ENCODE measurements around the gene ITPKB.
"Not testable (repeated sequence)": the region's sequence is repeated elsewhere in the genome, so short reads cannot be mapped to it uniquely, and the experiment has no call there.

ITPKB gene

DNA sequence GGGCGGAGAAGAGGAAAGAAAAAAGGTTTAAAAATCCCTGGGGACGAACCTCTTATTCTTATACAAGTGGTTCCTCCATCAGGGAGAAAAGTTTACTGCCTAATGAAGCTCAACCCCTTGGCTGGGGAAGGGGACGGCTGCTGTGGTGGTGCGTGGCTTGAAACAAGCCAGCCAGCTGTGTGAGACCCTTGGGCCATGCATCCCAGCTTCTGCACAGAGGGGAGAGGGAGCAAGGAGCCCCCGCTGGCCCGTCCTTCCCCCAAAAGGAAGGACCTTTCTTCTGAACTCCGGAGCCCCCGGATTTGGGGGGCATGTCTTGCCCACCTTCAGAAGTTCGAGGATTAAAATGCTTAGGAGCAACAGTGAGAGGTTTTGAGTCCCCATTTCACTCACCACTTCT is 123.2 kb downstream of the ITPKB start:
- no peak overlapping the region for H3K27ac ChIP-seq
- intact Hi-C loops (cut with DNase I; ENCODE audit: low total_unique reads), result no loop called here
- H3K9me3 ChIP-seq, result no peaks in the 10 kb centered on the region
- DNase-seq, result peak in 1 of 2 donors; percentile 41
- TF ChIP-seq, protein P1, sequence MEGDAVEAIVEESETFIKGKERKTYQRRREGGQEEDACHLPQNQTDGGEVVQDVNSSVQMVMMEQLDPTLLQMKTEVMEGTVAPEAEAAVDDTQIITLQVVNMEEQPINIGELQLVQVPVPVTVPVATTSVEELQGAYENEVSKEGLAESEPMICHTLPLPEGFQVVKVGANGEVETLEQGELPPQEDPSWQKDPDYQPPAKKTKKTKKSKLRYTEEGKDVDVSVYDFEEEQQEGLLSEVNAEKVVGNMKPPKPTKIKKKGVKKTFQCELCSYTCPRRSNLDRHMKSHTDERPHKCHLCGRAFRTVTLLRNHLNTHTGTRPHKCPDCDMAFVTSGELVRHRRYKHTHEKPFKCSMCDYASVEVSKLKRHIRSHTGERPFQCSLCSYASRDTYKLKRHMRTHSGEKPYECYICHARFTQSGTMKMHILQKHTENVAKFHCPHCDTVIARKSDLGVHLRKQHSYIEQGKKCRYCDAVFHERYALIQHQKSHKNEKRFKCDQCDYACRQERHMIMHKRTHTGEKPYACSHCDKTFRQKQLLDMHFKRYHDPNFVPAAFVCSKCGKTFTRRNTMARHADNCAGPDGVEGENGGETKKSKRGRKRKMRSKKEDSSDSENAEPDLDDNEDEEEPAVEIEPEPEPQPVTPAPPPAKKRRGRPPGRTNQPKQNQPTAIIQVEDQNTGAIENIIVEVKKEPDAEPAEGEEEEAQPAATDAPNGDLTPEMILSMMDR (IDR thresholded peaks at IDR 0.05), result no peak
- no peak overlapping the region for H3K4me3 ChIP-seq
- peaks cover 0 to under 1% of the 10 kb centered on the region in 2 donors for H3K27me3 ChIP-seq
- H3K4me1 ChIP-seq, result no peaks in the 10 kb centered on the region
- no peaks in the 10 kb centered on the region for H3K36me3 ChIP-seq

DNA sequence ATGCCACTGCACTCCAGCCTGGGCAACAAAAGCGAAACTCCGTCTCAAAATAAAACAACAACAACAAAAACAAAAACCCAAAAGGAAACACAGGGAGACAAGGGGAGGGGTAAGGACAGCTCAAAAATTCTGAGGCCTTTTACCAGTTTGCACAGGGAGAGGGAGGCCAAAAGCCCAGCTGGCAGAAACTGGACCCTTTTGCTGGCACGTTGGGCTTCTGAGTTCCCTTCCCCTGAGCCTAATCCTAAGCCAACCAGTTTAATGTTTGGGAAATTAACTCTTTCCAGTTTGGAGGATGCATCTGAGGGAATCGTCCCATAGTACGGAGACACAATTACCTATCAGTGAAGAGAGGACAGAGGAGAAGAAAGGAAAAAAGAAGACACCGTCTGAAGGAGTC is 127.1 kb downstream of the ITPKB start:
- H3K9me3 ChIP-seq; intact Hi-C loops (cut with DNase I; ENCODE audit: low total_unique reads); H3K36me3 ChIP-seq; H3K27me3 ChIP-seq; DNase-seq; H3K4me3 ChIP-seq; H3K27ac ChIP-seq; H3K4me1 ChIP-seq: not testable (repeated sequence)

DNA sequence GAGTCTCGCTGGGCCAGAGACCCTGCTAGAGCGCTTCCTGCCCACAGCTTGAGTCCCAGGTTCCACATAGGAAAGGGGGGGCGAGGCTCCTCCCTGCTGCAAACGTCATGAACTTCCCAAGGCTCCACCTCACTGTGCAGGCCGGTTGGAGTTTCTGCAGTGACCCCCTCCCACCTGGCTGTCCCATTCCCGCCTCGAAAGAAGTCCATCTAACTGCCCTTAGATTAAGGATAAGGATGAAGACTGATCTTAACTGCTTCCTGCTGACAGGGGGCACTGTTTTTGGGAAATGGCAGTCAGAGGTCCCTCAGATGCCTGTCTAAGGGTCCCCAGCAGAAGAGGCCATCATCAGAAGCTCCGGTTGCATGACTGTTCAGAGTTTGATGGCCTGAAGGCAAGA is 127.8 kb downstream of the ITPKB start:
- TF ChIP-seq, protein P1 (IDR thresholded peaks at IDR 0.05), result no peak
- H3K27ac ChIP-seq, result no peak overlapping the region
- intact Hi-C loops (cut with DNase I; ENCODE audit: low total_unique reads), result no loop called here
- peaks cover 0 to 2% of the 10 kb centered on the region in 2 donors for H3K27me3 ChIP-seq
- H3K9me3 ChIP-seq, result no peaks in the 10 kb centered on the region
- no peak overlapping the region for H3K4me3 ChIP-seq
- H3K36me3 ChIP-seq, result no peaks in the 10 kb centered on the region
- H3K4me1 ChIP-seq, result peaks cover 0 to 6% (median 0%) of the 10 kb centered on the region in 4 donors
- no peak for DNase-seq

DNA sequence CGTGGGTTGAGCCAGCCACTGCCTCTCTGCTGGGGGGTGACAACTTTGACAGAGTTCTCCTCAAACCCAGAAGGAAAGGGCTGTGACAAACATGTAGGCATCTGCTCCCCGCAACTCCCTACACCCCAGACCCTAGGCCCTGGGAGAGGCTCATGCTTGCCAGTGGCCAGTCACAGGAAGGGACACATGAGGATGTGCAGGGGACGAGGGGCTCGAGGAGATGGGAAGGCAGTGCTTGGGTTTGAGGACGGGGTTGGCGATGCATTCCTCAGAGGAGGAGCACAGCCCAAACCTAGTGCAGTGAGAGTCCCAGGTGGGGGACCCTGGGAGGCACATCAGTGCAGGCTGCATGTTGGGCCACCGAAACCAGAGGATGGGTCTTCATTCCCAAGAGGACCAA is 128.4 kb downstream of the ITPKB start:
- intact Hi-C loops (cut with DNase I; ENCODE audit: low total_unique reads), result no loop called here
- peaks cover 0 to 6% (median 0%) of the 10 kb centered on the region in 4 donors for H3K4me1 ChIP-seq
- peak in 1 of 2 donors; percentile 13 for DNase-seq
- TF ChIP-seq, protein P1 (IDR thresholded peaks at IDR 0.05), result no peak
- no peak overlapping the region for H3K4me3 ChIP-seq
- no peak overlapping the region for H3K27ac ChIP-seq
- no peaks in the 10 kb centered on the region for H3K9me3 ChIP-seq
- peaks cover 0 to 2% of the 10 kb centered on the region in 2 donors for H3K27me3 ChIP-seq
- H3K36me3 ChIP-seq, result no peaks in the 10 kb centered on the region

DNA sequence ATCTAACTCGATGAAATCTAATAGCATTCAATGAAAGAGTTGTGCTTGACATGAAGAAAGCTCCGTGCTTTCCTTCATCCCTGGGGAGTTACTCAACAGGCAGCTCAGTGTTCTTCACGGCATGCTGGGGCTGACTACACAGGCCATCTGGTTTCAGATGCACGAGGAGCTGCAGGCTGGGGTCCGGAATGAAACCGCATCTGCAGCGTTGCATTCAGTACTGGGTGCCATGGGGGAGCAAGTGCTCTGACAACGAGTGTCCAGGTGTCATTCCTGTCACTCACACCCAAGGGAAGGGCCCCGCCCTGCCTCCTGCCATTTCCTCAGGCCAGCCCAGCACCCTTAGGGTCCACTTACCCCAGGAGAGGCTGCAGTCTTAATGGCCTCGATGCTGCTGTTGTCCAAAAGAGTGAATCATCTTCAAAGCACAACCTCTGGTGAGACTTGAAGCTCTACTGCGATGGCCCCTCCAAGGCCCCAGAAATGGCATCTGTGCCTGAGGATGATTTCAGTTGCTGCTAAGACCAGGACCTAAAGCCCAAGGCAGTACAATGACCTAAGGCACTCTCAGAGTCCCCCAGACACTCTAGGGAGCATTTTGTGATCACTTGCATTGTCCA is 129.1 kb downstream of the ITPKB start:
- intact Hi-C loops (cut with DNase I; ENCODE audit: low total_unique reads), result loop anchor here (10.0 kb wide), 1 partner anchor 195 kb away; no protein-coding TSS in a partner anchor
- peaks cover 0 to 12% (median 3%) of the 10 kb centered on the region in 4 donors for H3K4me1 ChIP-seq
- H3K4me3 ChIP-seq, result no peak overlapping the region
- TF ChIP-seq, protein P1 (IDR thresholded peaks at IDR 0.05), result no peak
- H3K27ac ChIP-seq, result no peak overlapping the region
- H3K27me3 ChIP-seq, result peaks cover 0 to 2% of the 10 kb centered on the region in 2 donors
- H3K36me3 ChIP-seq, result no peaks in the 10 kb centered on the region
- H3K9me3 ChIP-seq, result no peaks in the 10 kb centered on the region
- peak in 1 of 2 donors; percentile 16 for DNase-seq

DNA sequence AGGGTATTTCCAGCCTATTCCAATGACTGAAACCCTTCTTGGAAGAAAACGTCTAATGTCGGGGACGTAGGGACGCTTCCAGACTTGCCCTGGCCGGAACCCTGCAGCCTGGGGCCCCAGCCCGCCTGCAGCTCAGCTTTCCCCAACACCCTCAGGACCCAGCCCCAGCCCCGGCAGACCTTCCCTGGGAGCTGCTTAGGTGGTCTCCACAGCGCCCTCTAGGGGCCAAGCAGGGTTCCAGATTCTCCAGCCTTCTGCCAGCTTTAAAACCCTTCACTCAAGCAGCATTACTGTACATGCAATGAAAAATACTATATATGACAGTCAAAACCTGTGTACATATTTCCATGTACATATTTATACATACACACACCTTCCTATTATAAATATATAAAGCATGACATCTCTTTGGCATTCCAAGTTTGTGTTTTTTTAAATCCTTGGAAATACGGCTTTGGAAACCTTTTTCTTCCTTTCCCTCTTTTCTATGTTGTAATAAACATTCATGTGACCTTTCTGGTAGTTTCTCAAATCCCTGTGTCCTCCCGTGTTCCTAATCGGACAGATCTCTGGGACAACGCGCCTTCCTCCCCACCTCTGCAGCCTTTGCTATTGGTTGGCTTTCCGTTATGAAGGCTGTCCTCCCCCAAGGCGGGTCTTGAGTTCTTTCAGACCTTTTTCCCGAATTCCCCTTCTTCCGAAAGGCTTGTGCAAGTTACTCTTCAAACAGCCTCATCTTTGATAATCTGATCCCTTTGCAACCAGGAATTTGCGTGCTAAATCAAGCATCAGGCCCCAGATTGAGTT is 130.2 kb downstream of the ITPKB start:
- intact Hi-C loops (cut with DNase I; ENCODE audit: low total_unique reads), result loop anchor here (10.0 kb wide), 1 partner anchor 194 kb away; no protein-coding TSS in a partner anchor
- Histone ChIP-seq H3K9me3 (no peaks in the 10 kb centered on the region), H3K4me3 (no peak overlapping the region), H3K4me1 (peaks cover 0 to 23% (median 14%) of the 10 kb centered on the region in 4 donors), H3K27ac (no peak overlapping the region), H3K27me3 (peaks cover 0 to 2% of the 10 kb centered on the region in 2 donors), H3K36me3 (no peaks in the 10 kb centered on the region)
- peak; percentile 66 to 71 for DNase-seq
- TF ChIP-seq, protein P1 (IDR thresholded peaks at IDR 0.05), result peak; percentile 65 to 87

All from tibial artery (tissue), 4 donors.